HG02571 (cell line): Measurements from ENCODE around the gene SH3TC1.
A peak's percentile ranks its signal among the peaks of the same experiment; 100 is the strongest.

Experiments
- ATAC-seq: cut with Tn5 transposase; IDR thresholded peaks from one replicate; pipeline ENCODE4 v1.9.1; 2021; ENCODE audit warnings: mild to moderate bottlenecking, moderate library complexity; ENCODE audit not compliant: unreplicated experiment

Gene SH3TC1

GRCh38 chr4:8163436-8164193, 35.5 kb upstream of the SH3TC1 start:
- ATAC-seq = no peak

GRCh38 chr4:8164194-8164565, 34.9 kb upstream of the SH3TC1 start:
- ATAC-seq = no peak

GRCh38 chr4:8164687-8165086, 34.4 kb upstream of the SH3TC1 start:
- ATAC-seq = no peak

- no peak for ATAC-seq
Measured at GRCh38 chr4:8165374-8165896, 33.7 kb upstream of the SH3TC1 start.

GRCh38 chr4:8167291-8167690, 31.8 kb upstream of the SH3TC1 start:
- ATAC-seq = no peak

GRCh38 chr4:8167815-8168214, 31.3 kb upstream of the SH3TC1 start:
- no peak for ATAC-seq

- no peak for ATAC-seq
Measured at GRCh38 chr4:8168232-8168631, 30.9 kb upstream of the SH3TC1 start.

GRCh38 chr4:8168832-8169598, 30.1 kb upstream of the SH3TC1 start:
- ATAC-seq = no peak

GRCh38 chr4:8169763-8170162, 29.3 kb upstream of the SH3TC1 start:
- ATAC-seq = no peak

GRCh38 chr4:8170341-8170740, 28.7 kb upstream of the SH3TC1 start:
- no peak for ATAC-seq

- ATAC-seq = no peak
Measured at GRCh38 chr4:8171266-8171665, 27.8 kb upstream of the SH3TC1 start.

- ATAC-seq = peak; percentile 75
Measured at GRCh38 chr4:8171984-8172924, 26.8 kb upstream of the SH3TC1 start.

GRCh38 chr4:8173492-8174242, 25.4 kb upstream of the SH3TC1 start:
- no peak for ATAC-seq

- no peak for ATAC-seq
Measured at GRCh38 chr4:8174970-8175369, 24.1 kb upstream of the SH3TC1 start.

- no peak for ATAC-seq
Measured at GRCh38 chr4:8175686-8176085, 23.4 kb upstream of the SH3TC1 start.

- peak; percentile 55 for ATAC-seq
Measured at GRCh38 chr4:8176547-8177399, 22.3 kb upstream of the SH3TC1 start.

GRCh38 chr4:8177552-8177951, 21.5 kb upstream of the SH3TC1 start:
- ATAC-seq = no peak

GRCh38 chr4:8177956-8178355, 21.1 kb upstream of the SH3TC1 start:
- ATAC-seq = no peak

GRCh38 chr4:8179074-8179473, 20.0 kb upstream of the SH3TC1 start:
- ATAC-seq = no peak
